HepG2 (cell line): Measurements from ENCODE around the gene NFAT5. TPM values are rescaled to one million over a fixed set of nuclear protein-coding genes. Genes with fewer than 3 reads are reported as not detected.
A peak's percentile ranks its signal among the peaks of the same experiment; 100 is the strongest.

Experiments used
- KLF16 ChIP-seq, 2 experiments: sonication (generic) in 1 of 2; formaldehyde crosslinking in 1 of 2; IDR thresholded peaks; 2 replicates each; pipeline versions ENCODE4 v1.6.1 to v1.8.0; 2016 to 2023; ENCODE audit warnings: missing genetic modification reagents in 2 of 2, missing compliant biosample characterization in 1 of 2
- ZC3H4 ChIP-seq: sonication (generic); formaldehyde crosslinking; IDR thresholded peaks from 2 replicates; pipeline ENCODE4 v1.4.0; 2020; ENCODE audit warnings: missing genetic modification reagents, borderline replicate concordance
- polyA plus RNA-seq, 8 experiments: library from polyadenylated mRNA; depleted of rRNA in 3 of 8; stranded (reverse) in 7 of 8; unstranded in 1 of 8; fragments of >200 nt; fragmentation: Illumina TruSeq in 4 of 8; extraction: Trizol in 4 of 8; gene quantifications; 2 replicates each; pipeline versions ENCODE4 v1.2.1 to v1.2.3, GENCODE V29; 2011 to 2016; ENCODE audit warnings: low read depth in 4 of 8, missing spikeins in 1 of 8, mixed read lengths in 1 of 8; ENCODE audit not compliant: insufficient read depth in 1 of 8
- total RNA-seq, 5 experiments: library from RNA; depleted of rRNA; stranded (reverse); fragments of >200 nt; fragmentation: Illumina TruSeq; extraction: Trizol; gene quantifications; 2 replicates each; pipeline ENCODE4 v1.2.3, GENCODE V29; 2016; ENCODE audit warnings: low read depth in 1 of 5
- TF ChIP-seq, protein P1 (sequence below): sonication (generic); formaldehyde crosslinking; IDR thresholded peaks from 2 replicates; pipeline ENCODE4 v1.5.0; 2020; ENCODE audit warnings: mild to moderate bottlenecking, missing genetic modification reagents, borderline replicate concordance
- TF ChIP-seq, protein P2 (sequence below): sonication (generic); formaldehyde crosslinking; IDR thresholded peaks from 2 replicates; pipeline ENCODE4 v1.5.0; 2020; ENCODE audit warnings: mild to moderate bottlenecking, missing genetic modification reagents
- TF ChIP-seq, protein P3 (sequence below): sonication (generic); formaldehyde crosslinking; IDR thresholded peaks from 2 replicates; pipeline ENCODE4 v1.5.1; 2020; ENCODE audit warnings: mild to moderate bottlenecking, moderate library complexity, missing genetic modification reagents
- TF ChIP-seq, protein P4 (sequence below): sonication (generic); formaldehyde crosslinking; IDR thresholded peaks from 2 replicates; pipeline ENCODE4 v1.4.0; 2020; ENCODE audit warnings: missing genetic modification reagents

The NFAT5 gene
- total and polyA plus RNA-seq, 2 of the 13 experiments (the other 11 are each of a cell fraction or from before 2014, with no cell fraction given): 20.5 to 54.3 TPM

DNA sequence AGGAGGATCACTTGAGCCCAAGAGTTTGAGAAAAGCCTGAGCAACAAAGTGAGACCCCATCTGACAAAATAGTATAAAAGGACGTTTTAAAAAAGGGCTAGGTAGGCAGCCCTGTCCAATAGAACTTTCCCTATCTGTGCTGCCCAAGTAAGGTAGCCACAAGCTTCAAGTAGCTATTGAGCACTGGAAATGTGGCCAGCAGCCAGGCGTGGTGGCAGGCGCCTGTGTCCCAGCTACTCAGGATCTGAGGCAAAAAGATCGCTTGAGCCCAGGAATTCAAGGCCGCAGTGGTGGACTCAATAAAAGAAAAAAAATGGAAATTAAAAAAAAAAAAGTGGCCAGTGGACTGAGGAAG, 162.1 kb downstream of the NFAT5 start (continued):
- TF ChIP-seq, protein P1, sequence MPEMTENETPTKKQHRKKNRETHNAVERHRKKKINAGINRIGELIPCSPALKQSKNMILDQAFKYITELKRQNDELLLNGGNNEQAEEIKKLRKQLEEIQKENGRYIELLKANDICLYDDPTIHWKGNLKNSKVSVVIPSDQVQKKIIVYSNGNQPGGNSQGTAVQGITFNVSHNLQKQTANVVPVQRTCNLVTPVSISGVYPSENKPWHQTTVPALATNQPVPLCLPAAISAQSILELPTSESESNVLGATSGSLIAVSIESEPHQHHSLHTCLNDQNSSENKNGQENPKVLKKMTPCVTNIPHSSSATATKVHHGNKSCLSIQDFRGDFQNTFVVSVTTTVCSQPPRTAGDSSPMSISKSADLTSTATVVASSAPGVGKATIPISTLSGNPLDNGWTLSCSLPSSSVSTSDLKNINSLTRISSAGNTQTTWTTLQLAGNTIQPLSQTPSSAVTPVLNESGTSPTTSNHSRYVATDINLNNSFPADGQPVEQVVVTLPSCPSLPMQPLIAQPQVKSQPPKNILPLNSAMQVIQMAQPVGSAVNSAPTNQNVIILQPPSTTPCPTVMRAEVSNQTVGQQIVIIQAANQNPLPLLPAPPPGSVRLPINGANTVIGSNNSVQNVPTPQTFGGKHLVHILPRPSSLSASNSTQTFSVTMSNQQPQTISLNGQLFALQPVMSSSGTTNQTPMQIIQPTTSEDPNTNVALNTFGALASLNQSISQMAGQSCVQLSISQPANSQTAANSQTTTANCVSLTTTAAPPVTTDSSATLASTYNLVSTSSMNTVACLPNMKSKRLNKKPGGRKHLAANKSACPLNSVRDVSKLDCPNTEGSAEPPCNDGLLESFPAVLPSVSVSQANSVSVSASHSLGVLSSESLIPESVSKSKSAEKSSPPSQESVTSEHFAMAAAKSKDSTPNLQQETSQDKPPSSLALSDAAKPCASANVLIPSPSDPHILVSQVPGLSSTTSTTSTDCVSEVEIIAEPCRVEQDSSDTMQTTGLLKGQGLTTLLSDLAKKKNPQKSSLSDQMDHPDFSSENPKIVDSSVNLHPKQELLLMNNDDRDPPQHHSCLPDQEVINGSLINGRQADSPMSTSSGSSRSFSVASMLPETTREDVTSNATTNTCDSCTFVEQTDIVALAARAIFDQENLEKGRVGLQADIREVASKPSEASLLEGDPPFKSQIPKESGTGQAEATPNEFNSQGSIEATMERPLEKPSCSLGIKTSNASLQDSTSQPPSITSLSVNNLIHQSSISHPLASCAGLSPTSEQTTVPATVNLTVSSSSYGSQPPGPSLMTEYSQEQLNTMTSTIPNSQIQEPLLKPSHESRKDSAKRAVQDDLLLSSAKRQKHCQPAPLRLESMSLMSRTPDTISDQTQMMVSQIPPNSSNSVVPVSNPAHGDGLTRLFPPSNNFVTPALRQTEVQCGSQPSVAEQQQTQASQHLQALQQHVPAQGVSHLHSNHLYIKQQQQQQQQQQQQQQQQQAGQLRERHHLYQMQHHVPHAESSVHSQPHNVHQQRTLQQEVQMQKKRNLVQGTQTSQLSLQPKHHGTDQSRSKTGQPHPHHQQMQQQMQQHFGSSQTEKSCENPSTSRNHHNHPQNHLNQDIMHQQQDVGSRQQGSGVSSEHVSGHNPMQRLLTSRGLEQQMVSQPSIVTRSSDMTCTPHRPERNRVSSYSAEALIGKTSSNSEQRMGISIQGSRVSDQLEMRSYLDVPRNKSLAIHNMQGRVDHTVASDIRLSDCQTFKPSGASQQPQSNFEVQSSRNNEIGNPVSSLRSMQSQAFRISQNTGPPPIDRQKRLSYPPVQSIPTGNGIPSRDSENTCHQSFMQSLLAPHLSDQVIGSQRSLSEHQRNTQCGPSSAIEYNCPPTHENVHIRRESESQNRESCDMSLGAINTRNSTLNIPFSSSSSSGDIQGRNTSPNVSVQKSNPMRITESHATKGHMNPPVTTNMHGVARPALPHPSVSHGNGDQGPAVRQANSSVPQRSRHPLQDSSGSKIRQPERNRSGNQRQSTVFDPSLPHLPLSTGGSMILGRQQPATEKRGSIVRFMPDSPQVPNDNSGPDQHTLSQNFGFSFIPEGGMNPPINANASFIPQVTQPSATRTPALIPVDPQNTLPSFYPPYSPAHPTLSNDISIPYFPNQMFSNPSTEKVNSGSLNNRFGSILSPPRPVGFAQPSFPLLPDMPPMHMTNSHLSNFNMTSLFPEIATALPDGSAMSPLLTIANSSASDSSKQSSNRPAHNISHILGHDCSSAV: no peak
- TF ChIP-seq, protein P2, sequence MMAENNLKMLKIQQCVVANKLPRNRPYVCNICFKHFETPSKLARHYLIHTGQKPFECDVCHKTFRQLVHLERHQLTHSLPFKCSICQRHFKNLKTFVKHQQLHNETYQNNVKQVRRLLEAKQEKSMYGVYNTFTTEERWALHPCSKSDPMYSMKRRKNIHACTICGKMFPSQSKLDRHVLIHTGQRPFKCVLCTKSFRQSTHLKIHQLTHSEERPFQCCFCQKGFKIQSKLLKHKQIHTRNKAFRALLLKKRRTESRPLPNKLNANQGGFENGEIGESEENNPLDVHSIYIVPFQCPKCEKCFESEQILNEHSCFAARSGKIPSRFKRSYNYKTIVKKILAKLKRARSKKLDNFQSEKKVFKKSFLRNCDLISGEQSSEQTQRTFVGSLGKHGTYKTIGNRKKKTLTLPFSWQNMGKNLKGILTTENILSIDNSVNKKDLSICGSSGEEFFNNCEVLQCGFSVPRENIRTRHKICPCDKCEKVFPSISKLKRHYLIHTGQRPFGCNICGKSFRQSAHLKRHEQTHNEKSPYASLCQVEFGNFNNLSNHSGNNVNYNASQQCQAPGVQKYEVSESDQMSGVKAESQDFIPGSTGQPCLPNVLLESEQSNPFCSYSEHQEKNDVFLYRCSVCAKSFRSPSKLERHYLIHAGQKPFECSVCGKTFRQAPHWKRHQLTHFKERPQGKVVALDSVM: 0 out of 2 replicates have a peak, but pooled peaks have one; percentile 38
- TF ChIP-seq KLF16 (CRISPR knock-in tag; IDR thresholded peaks at IDR 0.05): 0 out of 4 replicates have a peak, but pooled peaks of 1 of the 2 experiments have one; percentile 25
- TF ChIP-seq, protein P3, sequence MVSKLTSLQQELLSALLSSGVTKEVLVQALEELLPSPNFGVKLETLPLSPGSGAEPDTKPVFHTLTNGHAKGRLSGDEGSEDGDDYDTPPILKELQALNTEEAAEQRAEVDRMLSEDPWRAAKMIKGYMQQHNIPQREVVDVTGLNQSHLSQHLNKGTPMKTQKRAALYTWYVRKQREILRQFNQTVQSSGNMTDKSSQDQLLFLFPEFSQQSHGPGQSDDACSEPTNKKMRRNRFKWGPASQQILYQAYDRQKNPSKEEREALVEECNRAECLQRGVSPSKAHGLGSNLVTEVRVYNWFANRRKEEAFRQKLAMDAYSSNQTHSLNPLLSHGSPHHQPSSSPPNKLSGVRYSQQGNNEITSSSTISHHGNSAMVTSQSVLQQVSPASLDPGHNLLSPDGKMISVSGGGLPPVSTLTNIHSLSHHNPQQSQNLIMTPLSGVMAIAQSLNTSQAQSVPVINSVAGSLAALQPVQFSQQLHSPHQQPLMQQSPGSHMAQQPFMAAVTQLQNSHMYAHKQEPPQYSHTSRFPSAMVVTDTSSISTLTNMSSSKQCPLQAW (CRISPR knock-in tag): 0 out of 2 replicates have a peak, but pooled peaks have one; percentile 9
- TF ChIP-seq, protein P4, sequence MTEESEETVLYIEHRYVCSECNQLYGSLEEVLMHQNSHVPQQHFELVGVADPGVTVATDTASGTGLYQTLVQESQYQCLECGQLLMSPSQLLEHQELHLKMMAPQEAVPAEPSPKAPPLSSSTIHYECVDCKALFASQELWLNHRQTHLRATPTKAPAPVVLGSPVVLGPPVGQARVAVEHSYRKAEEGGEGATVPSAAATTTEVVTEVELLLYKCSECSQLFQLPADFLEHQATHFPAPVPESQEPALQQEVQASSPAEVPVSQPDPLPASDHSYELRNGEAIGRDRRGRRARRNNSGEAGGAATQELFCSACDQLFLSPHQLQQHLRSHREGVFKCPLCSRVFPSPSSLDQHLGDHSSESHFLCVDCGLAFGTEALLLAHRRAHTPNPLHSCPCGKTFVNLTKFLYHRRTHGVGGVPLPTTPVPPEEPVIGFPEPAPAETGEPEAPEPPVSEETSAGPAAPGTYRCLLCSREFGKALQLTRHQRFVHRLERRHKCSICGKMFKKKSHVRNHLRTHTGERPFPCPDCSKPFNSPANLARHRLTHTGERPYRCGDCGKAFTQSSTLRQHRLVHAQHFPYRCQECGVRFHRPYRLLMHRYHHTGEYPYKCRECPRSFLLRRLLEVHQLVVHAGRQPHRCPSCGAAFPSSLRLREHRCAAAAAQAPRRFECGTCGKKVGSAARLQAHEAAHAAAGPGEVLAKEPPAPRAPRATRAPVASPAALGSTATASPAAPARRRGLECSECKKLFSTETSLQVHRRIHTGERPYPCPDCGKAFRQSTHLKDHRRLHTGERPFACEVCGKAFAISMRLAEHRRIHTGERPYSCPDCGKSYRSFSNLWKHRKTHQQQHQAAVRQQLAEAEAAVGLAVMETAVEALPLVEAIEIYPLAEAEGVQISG (CRISPR knock-in tag): no peak
- 0 out of 2 replicates have a peak, but pooled peaks have one; percentile 11 for TF ChIP-seq ZC3H4 (CRISPR knock-in tag)
